ENCODE results near the gene PIK3R2. TPM values are rescaled to one million over a fixed set of nuclear protein-coding genes. Genes with fewer than 3 reads are reported as not detected.

The PIK3R2 gene
- total and polyA plus RNA-seq, 2 of the 13 experiments (the other 11 are each of a cell fraction or from before 2014, with no cell fraction given): 18.6 to 25.3 TPM

GRCh38 chr19:18173054-18173571 is 20.1 kb downstream of the PIK3R2 start:
- Histone ChIP-seq H3K4me2 (ENCODE audit: low read depth, low read length) (peak overlapping the region; percentile 77), H2AFZ (ENCODE audit: low read length) (no peak overlapping the region), H3K9ac (ENCODE audit: insufficient read depth, low read depth, low read length) (no peak overlapping the region), H3K79me2 (ENCODE audit: insufficient read depth, low read length) (no peaks in the 10 kb centered on the region), H3K27ac (ENCODE audit: extremely low read length, insufficient read depth, low read length) (peak overlapping the region; percentile 62), H3K4me3 (replicated peaks in 1 of 3; ENCODE audit: insufficient read depth in 1 of 3, low read depth in 2 of 3, low read length in 3 of 3) (peak overlapping the region in 1 of 3 experiments; percentile 80; a peak in 1 of 6 replicates), H3K36me3 (replicated peaks in 1 of 2; ENCODE audit: control insufficient read depth in 1 of 2, insufficient read depth in 2 of 2, low read length in 2 of 2) (peaks cover 4 to 18% of the 10 kb centered on the region in 2 experiments; a peak in 4 of 5 replicates), H3K27me3 (ENCODE audit: control insufficient read depth in 1 of 2, insufficient read depth in 2 of 2, low read length in 2 of 2) (no peaks in the 10 kb centered on the region), H3K9me3 (ENCODE audit: low read length) (no peaks in the 10 kb centered on the region), H3K4me1 (ENCODE audit: insufficient read depth, low read length) (peaks cover 14% of the 10 kb centered on the region), H4K20me1 (ENCODE audit: insufficient read depth, low read length) (0 out of 2 replicates have a peak, but pooled peaks cover 3% of the 10 kb centered on the region)
- DNase-seq (ENCODE audit: low spot score): no peak
- no peak for ATAC-seq
- ChIA-PET CTCF (ENCODE audit: low intra/inter-chr PET ratio, low total read pairs) (no interaction called here), POLR2A (interaction anchor here (0.9 kb wide), 1 partner anchor 14 kb away, joined by 3 read pairs; no protein-coding TSS in a partner anchor)
- in situ Hi-C loops (cut with HindIII; ENCODE audit: extremely low pct_ligation_motif_present, low pct_unique_long_range_greater_than_20kb): loop anchor here (10.0 kb wide), 1 partner anchor 168 kb away; the partner anchor contains the start of gene ARRDC2
- TF ChIP-seq CCDC6 (CRISPR knock-in tag; IDR thresholded peaks at IDR 0.05): no peak
- 0 out of 2 replicates have a peak, but pooled peaks have one; percentile 10 for TF ChIP-seq ARNT2 (CRISPR knock-in tag; IDR thresholded peaks at IDR 0.05; ENCODE audit: low read depth)
- no peak for TF ChIP-seq THRA (CRISPR knock-in tag; IDR thresholded peaks at IDR 0.05; ENCODE audit: borderline replicate concordance)
- 0 out of 2 replicates have a peak, but pooled peaks have one; percentile 19 for TF ChIP-seq PCBP1 (IDR thresholded peaks at IDR 0.05; ENCODE audit: borderline replicate concordance, low read depth, low read length)
- 0 out of 2 replicates have a peak, but pooled peaks have one; percentile 21 for TF ChIP-seq PRMT3 (CRISPR knock-in tag; IDR thresholded peaks at IDR 0.05; ENCODE audit: borderline replicate concordance, low read depth)
- no peak for TF ChIP-seq ZNF354B (CRISPR knock-in tag; IDR thresholded peaks at IDR 0.05)
- no peak for TF ChIP-seq FOXC1 (CRISPR knock-in tag; IDR thresholded peaks at IDR 0.05; ENCODE audit: borderline replicate concordance)
- 81% methylated on average over 18 of the region's 18 CpGs for WGBS (ENCODE audit: low lambda C conversion rate)
- no peak for FAIRE-seq
- intact Hi-C loops (cut with micrococcal nuclease; ENCODE audit: unreplicated experiment): no loop called here
- no TSS peak for BruUV-seq (replicated peaks)
